Subcutaneous abdominal adipose tissue (tissue), 5 donors: ENCODE measurements around the gene ARHGAP19.

Experiments
- H3K27ac ChIP-seq: one replicate; pipeline ENCODE4 v1.7.0; 2013; ENCODE audit warnings: low read depth, mild to moderate bottlenecking, inconsistent platforms, low read length, moderate library complexity
- H3K27me3 ChIP-seq, 5 donors: one replicate each; pipeline ENCODE4 v1.7.0; 2013; ENCODE audit warnings: low read length in 5 of 5, inconsistent platforms in 1 of 5; ENCODE audit not compliant: control insufficient read depth in 5 of 5, insufficient read depth in 4 of 5
- H3K36me3 ChIP-seq, 5 donors: one replicate each; pipeline ENCODE4 v1.7.0; 2013; ENCODE audit warnings: low read length in 5 of 5; ENCODE audit not compliant: control insufficient read depth in 5 of 5, insufficient read depth in 5 of 5
- H3K4me1 ChIP-seq, 5 donors: one replicate each; pipeline ENCODE4 v1.7.0; 2013; ENCODE audit warnings: low read length in 5 of 5, mild to moderate bottlenecking in 3 of 5, moderate library complexity in 1 of 5; ENCODE audit not compliant: control insufficient read depth in 5 of 5, insufficient read depth in 5 of 5
- H3K4me3 ChIP-seq, 5 donors: one replicate each; pipeline ENCODE4 v1.7.0; 2013; ENCODE audit warnings: low read length in 5 of 5, low read depth in 1 of 5
- H3K9ac ChIP-seq, 5 donors: one replicate each; pipeline ENCODE4 v1.7.0; 2013; ENCODE audit warnings: low read length in 5 of 5, mild to moderate bottlenecking in 4 of 5, moderate library complexity in 3 of 5
- H3K9me3 ChIP-seq, 5 donors: one replicate each; pipeline ENCODE4 v1.7.0; 2013; ENCODE audit warnings: low read length in 5 of 5; ENCODE audit not compliant: control insufficient read depth in 5 of 5
- donor health status: healthy.
- donor health status: healthy.
- donor health status: healthy.
- donor health status: healthy.
- donor health status: healthy.

Gene ARHGAP19

DNA sequence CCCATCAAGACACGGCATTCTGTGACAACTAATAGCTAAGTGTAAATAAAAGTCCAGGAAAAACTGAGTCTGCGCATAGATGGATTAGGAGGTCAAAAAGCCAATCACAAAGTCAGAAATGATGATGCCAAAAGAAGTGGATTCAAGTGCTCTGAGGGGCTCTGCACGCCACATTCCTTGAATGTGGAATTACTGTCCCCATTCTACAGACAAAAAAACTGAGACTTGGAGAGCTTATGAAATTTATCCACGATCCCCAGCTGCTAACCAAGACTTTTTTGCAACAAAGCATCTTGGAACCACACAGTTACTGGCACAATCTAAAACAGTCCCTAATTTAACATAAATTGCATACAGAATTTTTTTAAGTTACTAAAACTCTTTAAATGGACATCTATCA is 57.1 kb downstream of the ARHGAP19 start:
- H3K4me3 ChIP-seq, result no peak overlapping the region
- no peaks in the 10 kb centered on the region for H3K9me3 ChIP-seq
- H3K27ac ChIP-seq, result no peak overlapping the region

DNA sequence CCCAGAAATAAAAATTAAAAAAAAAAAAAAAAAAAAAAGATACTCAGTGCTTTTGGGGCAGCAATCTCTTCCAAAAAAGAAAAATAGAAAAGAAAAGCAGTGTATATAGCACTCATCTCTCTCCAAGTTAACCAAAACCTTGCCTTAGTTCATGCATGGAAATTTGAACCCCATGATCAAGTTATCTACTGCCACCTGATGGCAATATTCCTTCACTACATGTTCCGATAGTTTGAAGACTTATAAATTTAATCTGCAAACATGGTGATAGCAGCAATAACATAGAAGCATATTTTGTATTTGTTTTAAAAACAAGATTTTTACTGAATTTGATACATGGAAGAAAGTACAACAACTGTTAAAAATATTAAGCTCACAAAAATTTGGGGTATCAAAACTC is 58.0 kb downstream of the ARHGAP19 start:
- peaks cover 3 to 17% (median 5%) of the 10 kb centered on the region in 5 donors for H3K36me3 ChIP-seq
- no peak overlapping the region for H3K9ac ChIP-seq
- H3K27me3 ChIP-seq, result no peaks in the 10 kb centered on the region
- no peak overlapping the region for H3K27ac ChIP-seq
- no peak overlapping the region for H3K4me3 ChIP-seq
- H3K9me3 ChIP-seq, result no peaks in the 10 kb centered on the region
- H3K4me1 ChIP-seq, result no peaks in the 10 kb centered on the region

More for the DNA sequence above, 57.1 kb downstream of the ARHGAP19 start:
- no peaks in the 10 kb centered on the region for H3K27me3 ChIP-seq
- H3K9ac ChIP-seq, result no peak overlapping the region
- H3K36me3 ChIP-seq, result peaks cover 3 to 9% (median 3%) of the 10 kb centered on the region in 5 donors
- H3K4me1 ChIP-seq, result no peaks in the 10 kb centered on the region

DNA sequence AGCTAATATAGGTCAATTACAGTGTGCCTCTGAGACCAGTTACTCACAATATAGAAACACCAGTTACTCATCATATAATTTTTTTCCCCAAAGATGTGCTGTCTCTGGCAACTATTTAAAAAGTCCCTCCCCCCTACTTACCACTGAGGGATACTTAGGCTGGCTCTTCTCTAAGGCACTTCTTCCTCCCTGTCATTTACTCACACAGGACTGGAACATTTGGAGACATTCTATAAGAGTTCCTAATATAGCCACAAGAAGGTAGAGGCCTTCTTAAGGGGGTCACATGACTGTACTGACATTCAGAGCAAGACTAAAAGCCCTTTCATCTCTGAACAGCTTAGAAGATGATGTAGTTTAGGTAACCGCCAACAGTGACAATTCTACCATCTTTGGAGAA is 62.3 kb downstream of the ARHGAP19 start:
- Histone ChIP-seq H3K9me3 (no peaks in the 10 kb centered on the region), H3K9ac (no peak overlapping the region), H3K4me1 (no peaks in the 10 kb centered on the region), H3K36me3 (peaks cover 7 to 28% (median 22%) of the 10 kb centered on the region in 5 donors), H3K27me3 (no peaks in the 10 kb centered on the region), H3K27ac (no peak overlapping the region), H3K4me3 (no peak overlapping the region)

DNA sequence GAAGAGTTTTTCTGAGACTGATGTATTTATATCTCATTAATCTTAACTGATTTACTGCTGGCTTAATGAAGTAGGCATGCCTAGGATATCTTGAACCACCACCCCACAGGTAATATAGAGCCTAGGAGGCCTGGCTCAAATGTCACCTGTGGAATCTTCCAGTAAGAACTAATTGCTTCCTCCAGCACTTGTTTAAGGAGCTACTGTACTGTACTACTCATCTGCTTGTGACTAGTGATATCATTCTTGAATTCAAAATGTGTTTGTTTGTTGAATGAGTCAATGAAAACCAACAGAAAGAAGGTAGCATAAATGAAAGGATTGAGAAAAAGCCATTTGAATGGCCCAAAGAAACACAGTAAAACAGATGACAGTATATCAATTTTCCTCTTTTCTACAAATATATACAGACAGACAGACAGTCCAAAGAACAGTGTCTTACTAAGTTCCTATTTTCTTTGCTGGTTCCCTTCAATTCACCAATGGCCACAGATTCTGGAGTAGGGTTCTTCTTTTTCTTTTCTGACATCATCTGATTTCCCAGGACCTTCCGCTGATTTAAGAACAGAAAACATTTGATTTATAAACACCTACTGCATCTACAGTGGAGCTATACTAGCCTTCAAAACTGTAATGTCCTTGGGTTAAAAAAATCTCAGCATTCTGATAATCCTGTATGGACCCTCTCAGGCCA is 63.0 kb downstream of the ARHGAP19 start:
- H3K36me3 ChIP-seq, result peaks cover 7 to 30% (median 24%) of the 10 kb centered on the region in 5 donors
- H3K9me3 ChIP-seq, result no peaks in the 10 kb centered on the region
- no peak overlapping the region for H3K4me3 ChIP-seq
- H3K4me1 ChIP-seq, result peaks cover 0 to 2% (median 0%) of the 10 kb centered on the region in 5 donors
- H3K27me3 ChIP-seq, result no peaks in the 10 kb centered on the region
- no peak overlapping the region for H3K9ac ChIP-seq
- H3K27ac ChIP-seq, result no peak overlapping the region

DNA sequence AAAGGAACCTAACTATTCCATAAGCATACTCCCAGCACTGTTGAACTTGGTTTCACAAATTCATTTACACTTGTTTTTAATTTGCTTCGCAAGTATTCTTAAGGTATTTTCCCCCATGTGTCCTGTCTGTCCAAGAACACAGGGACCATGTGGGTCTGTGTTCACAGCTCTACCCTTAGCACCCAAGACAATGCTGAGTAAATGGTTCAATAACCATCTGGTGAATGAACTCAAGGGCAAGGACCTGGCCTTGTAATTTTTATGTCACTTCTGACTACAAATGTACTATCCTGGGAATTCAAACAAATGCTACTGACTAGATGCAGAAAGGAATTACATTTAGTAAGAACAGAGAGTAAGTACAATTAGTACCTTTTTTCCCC is 63.7 kb downstream of the ARHGAP19 start:
- Histone ChIP-seq H3K4me1 (peaks cover 0 to 3% (median 0%) of the 10 kb centered on the region in 5 donors), H3K27me3 (no peaks in the 10 kb centered on the region), H3K27ac (no peak overlapping the region), H3K36me3 (peaks cover 7 to 32% (median 24%) of the 10 kb centered on the region in 5 donors), H3K4me3 (no peak overlapping the region), H3K9ac (no peak overlapping the region), H3K9me3 (no peaks in the 10 kb centered on the region)

DNA sequence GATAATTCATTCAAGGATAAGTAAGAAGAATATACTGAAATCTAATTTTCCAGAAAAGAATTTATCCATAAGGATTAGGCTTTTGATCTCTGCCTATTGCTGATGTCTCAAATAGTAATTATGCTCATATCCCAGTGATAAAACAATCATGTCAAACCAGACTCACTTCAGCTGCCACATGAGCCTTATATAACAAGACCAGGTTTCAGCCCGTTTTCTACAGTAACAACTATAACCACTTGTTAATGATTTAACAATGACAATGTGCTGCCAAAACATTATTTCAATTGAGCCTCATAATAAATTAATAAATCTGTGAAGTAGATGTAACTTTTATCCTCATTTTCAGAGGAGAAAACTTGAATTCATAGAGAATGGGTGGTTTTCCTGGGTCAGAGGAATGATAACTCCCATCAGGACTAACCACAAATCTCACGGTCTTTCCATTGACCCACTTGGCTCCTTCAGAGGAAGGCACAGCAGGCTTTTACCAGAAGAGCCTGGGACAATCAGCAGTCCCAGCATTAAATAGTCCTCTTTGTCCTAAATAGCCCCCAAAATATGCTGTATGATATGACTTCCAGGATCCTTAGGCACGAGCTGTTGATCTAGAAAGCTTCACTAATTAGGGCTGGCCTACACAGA is 64.2 kb downstream of the ARHGAP19 start:
- no peaks in the 10 kb centered on the region for H3K9me3 ChIP-seq

DNA sequence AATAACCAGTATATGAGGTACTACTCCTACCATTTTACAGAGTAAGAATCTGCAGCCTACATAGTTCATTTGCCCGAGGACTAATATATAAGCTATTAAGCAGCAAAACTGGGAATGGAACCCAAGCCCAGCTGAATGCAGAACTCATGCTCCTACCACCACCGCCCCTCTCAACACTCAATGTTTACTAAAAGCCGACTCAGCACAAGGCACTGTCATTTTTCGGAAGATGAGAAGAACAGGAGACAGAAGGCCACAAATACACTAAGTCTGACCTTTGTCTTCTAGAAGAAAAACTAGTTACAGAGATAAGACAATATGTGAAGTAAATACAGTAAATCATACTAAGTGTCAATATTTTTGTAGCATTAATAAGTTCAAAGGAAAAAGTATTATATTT is 66.0 kb downstream of the ARHGAP19 start:
- Histone ChIP-seq H3K9me3 (no peaks in the 10 kb centered on the region), H3K4me3 (no peak overlapping the region), H3K27me3 (no peaks in the 10 kb centered on the region), H3K27ac (no peak overlapping the region), H3K4me1 (peaks cover 0 to 3% (median 0%) of the 10 kb centered on the region in 5 donors), H3K9ac (no peak overlapping the region), H3K36me3 (peaks cover 7 to 43% (median 29%) of the 10 kb centered on the region in 5 donors)

More for the DNA sequence above, 64.2 kb downstream of the ARHGAP19 start:
- Histone ChIP-seq H3K9ac (no peak overlapping the region), H3K27ac (no peak overlapping the region), H3K27me3 (no peaks in the 10 kb centered on the region), H3K36me3 (peaks cover 7 to 32% (median 24%) of the 10 kb centered on the region in 5 donors), H3K4me1 (peaks cover 0 to 3% (median 0%) of the 10 kb centered on the region in 5 donors), H3K4me3 (no peak overlapping the region)

DNA sequence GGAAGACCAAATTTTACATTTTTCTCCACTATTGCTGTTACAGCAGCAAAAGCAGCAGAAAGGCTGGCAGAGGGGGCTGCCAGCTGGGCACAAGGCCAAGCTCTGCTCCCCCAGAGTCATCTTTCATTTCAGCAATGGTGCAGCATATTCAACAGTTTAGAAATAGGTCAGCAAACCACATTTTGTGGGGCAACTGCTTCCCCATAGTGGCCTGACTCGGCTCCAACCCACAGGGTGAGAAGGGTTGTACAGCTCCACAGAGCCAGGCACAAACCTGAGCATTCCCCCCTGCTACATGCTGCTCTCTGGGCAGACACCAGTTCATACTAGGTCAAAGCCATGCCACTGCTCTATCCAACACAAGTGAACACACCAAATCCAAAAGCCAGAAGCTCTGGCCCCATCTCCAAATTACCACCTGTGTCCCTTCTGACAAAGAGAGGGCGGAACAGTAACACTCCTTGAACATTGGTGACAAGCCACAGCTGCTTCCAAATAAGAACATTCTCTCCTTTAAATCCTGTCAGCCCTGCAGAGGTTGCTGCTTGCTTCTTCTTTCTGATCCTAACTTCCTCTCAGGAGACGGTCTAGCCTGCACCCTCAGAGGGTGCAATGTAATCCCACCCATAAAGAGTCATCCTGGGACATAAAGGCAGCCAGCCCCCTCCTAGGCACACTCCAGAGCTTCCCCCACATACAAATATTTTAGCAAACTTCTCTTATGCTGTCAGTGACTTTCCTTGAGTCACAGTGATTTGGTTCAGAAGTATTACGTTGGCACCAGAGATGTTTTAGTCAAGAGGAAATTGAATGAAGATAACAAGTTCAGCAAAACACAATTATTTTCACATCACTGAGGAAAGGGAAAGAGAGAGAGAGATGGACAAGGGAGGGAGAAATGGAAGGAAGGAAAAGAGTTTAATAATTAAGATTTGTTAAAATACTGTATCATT is 67.7 kb downstream of the ARHGAP19 start:
- H3K9ac ChIP-seq, result no peak overlapping the region
- no peak overlapping the region for H3K4me3 ChIP-seq
- H3K4me1 ChIP-seq, result peaks cover 0 to 3% (median 0%) of the 10 kb centered on the region in 5 donors
- H3K9me3 ChIP-seq, result no peaks in the 10 kb centered on the region
- no peak overlapping the region for H3K27ac ChIP-seq
- peaks cover 7 to 43% (median 29%) of the 10 kb centered on the region in 5 donors for H3K36me3 ChIP-seq
- no peaks in the 10 kb centered on the region for H3K27me3 ChIP-seq

DNA sequence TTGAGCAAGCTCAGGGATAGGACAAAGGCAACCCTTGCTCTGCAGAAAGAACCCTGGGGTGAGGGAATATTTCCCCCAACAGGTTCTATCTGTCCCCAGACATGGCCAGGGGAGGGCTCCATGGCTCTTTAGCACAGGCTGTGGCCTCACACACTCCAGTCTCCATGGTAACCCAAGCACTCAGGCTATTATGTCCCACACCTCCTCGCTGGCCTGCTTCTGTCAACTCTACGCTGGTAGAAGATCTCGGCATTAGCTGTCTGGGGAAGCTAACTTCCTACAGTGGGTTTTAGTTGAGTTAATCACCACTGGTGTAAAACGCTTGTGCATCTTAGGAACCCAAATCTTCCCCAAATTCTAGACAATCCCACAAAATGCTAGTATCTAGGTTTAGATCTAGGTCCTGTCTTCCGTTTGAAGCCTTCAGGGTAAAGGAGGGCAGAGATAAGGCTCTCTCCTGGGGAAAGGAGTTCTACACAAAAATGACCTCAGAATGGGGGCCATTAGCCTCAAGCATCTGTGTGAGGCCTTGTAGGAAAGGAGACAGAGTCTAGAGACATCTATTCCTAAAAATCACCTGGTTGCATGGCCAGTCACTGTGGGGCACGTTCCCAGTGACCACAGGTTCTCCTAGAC is 70.0 kb downstream of the ARHGAP19 start:
- no peaks in the 10 kb centered on the region for H3K9me3 ChIP-seq
- H3K27ac ChIP-seq, result no peak overlapping the region
- peaks cover 5 to 28% (median 18%) of the 10 kb centered on the region in 5 donors for H3K36me3 ChIP-seq
- H3K27me3 ChIP-seq, result no peaks in the 10 kb centered on the region
- H3K4me3 ChIP-seq, result no peak overlapping the region
- H3K4me1 ChIP-seq, result peaks cover 0 to 5% (median 0%) of the 10 kb centered on the region in 5 donors
- no peak overlapping the region for H3K9ac ChIP-seq
